Peyer's patch (tissue), 4 donors: ENCODE measurements around the gene RAD18. TPM values are rescaled to one million over a fixed set of nuclear protein-coding genes. Genes with fewer than 3 reads are reported as not detected.

Source experiments
- DNase-seq, 3 donors: peaks; one replicate each; pipeline ENCODE4 v3.0.0-alpha.2; 2017 to 2019
- H3K27ac ChIP-seq, 4 donors: fragments of 200-600 bp; sonication (generic); one replicate each; pipeline ENCODE4 v1.5.1; 2016 to 2019
- H3K27me3 ChIP-seq, 2 donors: fragments of 200-600 bp; sonication (generic); one replicate each; pipeline ENCODE4 v1.5.1; 2019
- H3K36me3 ChIP-seq, 3 donors: fragments of 200-600 bp; sonication (generic); one replicate each; pipeline ENCODE4 v1.5.1; 2016 to 2019
- H3K4me1 ChIP-seq, 4 donors: fragments of 200-600 bp; sonication (generic); one replicate each; pipeline ENCODE4 v1.5.1; 2016 to 2019
- H3K4me3 ChIP-seq, 4 donors: fragments of 200-600 bp; sonication (generic); 1 replicate in 3 of 4; 2 replicates in 1 of 4; pipeline ENCODE4 v1.5.1; 2016 to 2019; ENCODE audit warnings: mild to moderate bottlenecking in 1 of 4
- H3K9me3 ChIP-seq, 4 donors: fragments of 200-600 bp; sonication (generic); one replicate each; pipeline ENCODE4 v1.5.1; 2016 to 2019; ENCODE audit warnings: mild to moderate bottlenecking in 1 of 4
- POLR2A ChIP-seq, 2 donors: fragments of 450-650 bp; IDR thresholded peaks; one replicate each; pipeline ENCODE4 v1.5.1; 2017; ENCODE audit warnings: antibody characterized with exemption in 2 of 2, mild to moderate bottlenecking in 2 of 2, moderate library complexity in 2 of 2
- total RNA-seq, 4 donors: library from RNA; depleted of rRNA; stranded (reverse); fragments of >200 nt; gene quantifications; one replicate each; pipeline ENCODE4 v1.1.0, GENCODE V29; 2016
- TF ChIP-seq, protein P1 (sequence below), 6 experiments: fragments of 450-650 bp in 4 of 6; fragments of 200-600 bp in 2 of 6; sonication (generic) in 1 of 6; IDR thresholded peaks; one replicate each; pipeline ENCODE4 v1.5.1; 2017 to 2019; ENCODE audit warnings: antibody characterized with exemption in 6 of 6, mild to moderate bottlenecking in 3 of 6, moderate library complexity in 1 of 6

RAD18 gene
- total RNA-seq, 4 donors from 2014 or later = 6.5 to 26.4 (median 10.3) TPM

DNA sequence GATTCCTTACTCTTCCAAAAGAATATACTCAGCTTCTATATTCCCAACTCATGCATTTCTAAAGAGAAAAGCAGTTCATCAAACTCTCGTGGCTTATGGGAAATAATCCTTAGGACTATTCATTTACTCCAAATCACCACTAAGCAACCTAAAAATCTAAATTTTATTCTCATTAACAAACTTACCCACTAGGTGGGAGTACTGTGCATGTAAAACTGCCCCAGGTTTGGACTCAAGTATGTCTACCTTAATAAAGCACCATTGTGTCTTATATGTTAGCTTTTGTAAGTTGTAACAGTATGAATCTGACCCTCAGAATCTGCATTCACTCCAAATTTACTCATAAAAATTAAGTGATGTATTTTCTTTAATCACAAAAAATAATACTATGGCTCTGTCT, 25.3 kb downstream of the RAD18 start:
- Histone ChIP-seq H3K4me1 (no peaks in the 10 kb centered on the region), H3K9me3 (peaks cover 0 to under 1% (median 0%) of the 10 kb centered on the region in 4 donors), H3K27me3 (no peaks in the 10 kb centered on the region), H3K4me3 (no peak overlapping the region), H3K27ac (no peak overlapping the region), H3K36me3 (peaks cover 0 to 13% (median 0%) of the 10 kb centered on the region in 3 donors)
- TF ChIP-seq POLR2A (IDR thresholded peaks at IDR 0.05) = no peak
- TF ChIP-seq, protein P1, sequence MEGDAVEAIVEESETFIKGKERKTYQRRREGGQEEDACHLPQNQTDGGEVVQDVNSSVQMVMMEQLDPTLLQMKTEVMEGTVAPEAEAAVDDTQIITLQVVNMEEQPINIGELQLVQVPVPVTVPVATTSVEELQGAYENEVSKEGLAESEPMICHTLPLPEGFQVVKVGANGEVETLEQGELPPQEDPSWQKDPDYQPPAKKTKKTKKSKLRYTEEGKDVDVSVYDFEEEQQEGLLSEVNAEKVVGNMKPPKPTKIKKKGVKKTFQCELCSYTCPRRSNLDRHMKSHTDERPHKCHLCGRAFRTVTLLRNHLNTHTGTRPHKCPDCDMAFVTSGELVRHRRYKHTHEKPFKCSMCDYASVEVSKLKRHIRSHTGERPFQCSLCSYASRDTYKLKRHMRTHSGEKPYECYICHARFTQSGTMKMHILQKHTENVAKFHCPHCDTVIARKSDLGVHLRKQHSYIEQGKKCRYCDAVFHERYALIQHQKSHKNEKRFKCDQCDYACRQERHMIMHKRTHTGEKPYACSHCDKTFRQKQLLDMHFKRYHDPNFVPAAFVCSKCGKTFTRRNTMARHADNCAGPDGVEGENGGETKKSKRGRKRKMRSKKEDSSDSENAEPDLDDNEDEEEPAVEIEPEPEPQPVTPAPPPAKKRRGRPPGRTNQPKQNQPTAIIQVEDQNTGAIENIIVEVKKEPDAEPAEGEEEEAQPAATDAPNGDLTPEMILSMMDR (IDR thresholded peaks at IDR 0.05) = peak in 3 of 6 experiments; percentile 5 to 21 (median 13)
- no peak for DNase-seq

DNA sequence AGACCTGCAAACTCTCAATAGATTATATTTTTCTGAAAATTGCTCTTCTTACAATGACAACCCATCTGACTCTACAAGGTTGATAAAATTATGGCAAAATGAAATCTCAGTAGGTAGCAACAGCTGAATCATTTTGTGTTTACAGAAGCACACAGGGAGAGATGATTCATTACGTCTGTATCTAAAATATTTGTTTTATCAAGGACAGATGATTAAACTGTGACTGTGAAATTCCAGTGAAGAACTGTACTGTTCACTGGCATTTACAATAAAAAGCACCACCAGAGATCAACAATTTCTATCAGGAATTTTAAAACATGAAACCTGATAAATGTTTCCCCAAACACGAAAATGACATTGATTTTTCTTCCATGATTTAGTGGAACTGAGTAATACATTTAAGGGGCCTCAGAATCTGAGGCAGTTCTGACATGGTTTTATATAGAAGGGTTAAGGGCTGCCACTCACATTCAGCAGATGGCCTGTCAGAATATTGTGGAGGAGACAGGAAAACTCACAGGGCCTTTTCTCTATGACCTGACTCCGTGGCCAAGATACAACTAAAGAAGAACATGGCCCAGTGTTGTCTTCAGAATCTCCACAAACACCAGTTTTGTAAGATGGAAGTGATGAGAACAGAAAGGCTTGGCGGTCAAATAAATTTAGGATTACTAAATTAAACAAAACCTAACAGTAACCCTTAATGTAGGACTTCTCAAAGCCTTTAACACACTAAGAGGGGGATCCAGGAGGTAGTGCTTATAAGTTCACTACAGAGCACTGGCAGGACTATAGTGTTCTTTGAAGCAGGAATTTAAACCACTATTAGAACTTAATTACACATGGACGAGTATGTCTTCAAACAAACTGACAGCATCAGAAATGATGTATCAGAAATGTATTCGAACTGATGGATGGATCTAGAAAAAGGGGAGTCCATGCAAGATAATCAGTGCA, 25.9 kb downstream of the RAD18 start:
- H3K36me3 ChIP-seq = peaks cover 0 to 13% (median 0%) of the 10 kb centered on the region in 3 donors
- H3K27ac ChIP-seq = no peak overlapping the region
- no peak for DNase-seq
- TF ChIP-seq POLR2A (IDR thresholded peaks at IDR 0.05) = no peak
- TF ChIP-seq, protein P1 (IDR thresholded peaks at IDR 0.05) = no peak
- H3K4me3 ChIP-seq = no peak overlapping the region
- H3K9me3 ChIP-seq = no peaks in the 10 kb centered on the region
- no peaks in the 10 kb centered on the region for H3K27me3 ChIP-seq
- no peaks in the 10 kb centered on the region for H3K4me1 ChIP-seq

DNA sequence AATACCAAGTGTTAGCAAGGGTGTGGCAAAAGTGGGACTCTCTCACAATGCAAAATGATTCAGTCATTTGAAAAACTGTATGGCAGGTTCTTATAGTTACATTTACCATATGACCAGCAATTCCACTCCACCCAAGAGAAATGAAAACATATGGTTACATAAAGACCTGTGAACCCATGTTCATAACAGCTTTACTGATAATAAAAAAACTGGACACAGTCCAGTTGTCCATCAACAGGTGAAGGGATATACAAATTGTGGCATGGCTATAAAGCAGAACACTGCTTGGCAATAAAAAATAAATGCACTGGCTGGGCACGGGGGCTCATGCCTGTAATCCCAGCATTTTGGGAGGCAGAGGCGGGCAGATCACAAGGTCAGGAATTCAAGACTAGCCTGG, 30.8 kb downstream of the RAD18 start:
- Histone ChIP-seq H3K36me3 (no peaks in the 10 kb centered on the region), H3K9me3 (no peaks in the 10 kb centered on the region), H3K4me3 (no peak overlapping the region), H3K27ac (no peak overlapping the region), H3K27me3 (no peaks in the 10 kb centered on the region), H3K4me1 (no peaks in the 10 kb centered on the region)
- TF ChIP-seq, protein P1 (IDR thresholded peaks at IDR 0.05) = no peak
- TF ChIP-seq POLR2A (IDR thresholded peaks at IDR 0.05) = no peak
- DNase-seq = no peak

DNA sequence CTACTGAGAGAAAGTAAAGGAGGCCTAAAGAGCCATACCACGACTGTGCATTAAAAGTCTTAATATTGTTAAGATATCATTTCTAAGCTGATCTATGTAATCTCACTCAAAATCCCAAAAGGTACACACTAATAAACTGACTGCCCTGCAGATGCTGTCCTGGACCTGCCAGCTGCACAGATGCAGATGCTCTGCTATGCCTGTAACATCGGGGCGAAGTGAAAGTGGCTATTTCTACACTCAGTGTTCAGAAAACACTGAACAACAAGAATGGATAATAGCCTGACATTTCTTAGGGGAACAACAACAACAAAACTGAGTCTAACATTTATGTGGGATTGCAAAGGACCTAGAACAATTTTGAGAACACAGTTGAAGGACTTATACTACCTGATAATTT, 31.9 kb downstream of the RAD18 start:
- no peaks in the 10 kb centered on the region for H3K36me3 ChIP-seq
- TF ChIP-seq POLR2A (IDR thresholded peaks at IDR 0.05) = no peak
- TF ChIP-seq, protein P1 (IDR thresholded peaks at IDR 0.05) = no peak
- no peak for DNase-seq
- no peaks in the 10 kb centered on the region for H3K9me3 ChIP-seq
- H3K4me3 ChIP-seq = no peak overlapping the region
- H3K27ac ChIP-seq = no peak overlapping the region
- H3K4me1 ChIP-seq = no peaks in the 10 kb centered on the region
- no peaks in the 10 kb centered on the region for H3K27me3 ChIP-seq

DNA sequence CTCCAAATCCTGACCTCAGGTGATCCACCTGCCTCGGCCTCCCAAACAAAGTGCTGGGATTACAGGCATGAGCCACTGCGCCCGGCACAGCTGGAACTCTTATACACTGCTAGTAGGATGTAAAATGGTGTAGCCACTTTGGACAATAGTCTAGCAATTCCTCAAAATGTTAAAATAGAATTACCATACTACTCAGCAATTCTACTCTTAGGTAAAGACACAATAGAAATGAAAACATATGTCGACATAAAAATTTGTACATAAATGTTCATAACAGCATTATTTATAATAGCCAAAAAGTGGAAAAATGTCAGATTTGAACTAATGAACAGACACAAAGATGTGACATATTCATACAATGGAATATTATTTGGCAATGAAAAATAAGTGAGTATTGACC, 33.4 kb downstream of the RAD18 start:
- H3K27ac ChIP-seq = no peak overlapping the region
- no peak overlapping the region for H3K4me3 ChIP-seq
- TF ChIP-seq, protein P1 (IDR thresholded peaks at IDR 0.05) = no peak
- TF ChIP-seq POLR2A (IDR thresholded peaks at IDR 0.05) = no peak
- no peaks in the 10 kb centered on the region for H3K36me3 ChIP-seq
- H3K4me1 ChIP-seq = no peaks in the 10 kb centered on the region
- H3K27me3 ChIP-seq = no peaks in the 10 kb centered on the region
- H3K9me3 ChIP-seq = no peaks in the 10 kb centered on the region
- DNase-seq = no peak
